ENCODE measurements around the gene LDLRAD2. TPM values are rescaled to one million over a fixed set of nuclear protein-coding genes. Genes with fewer than 3 reads are reported as not detected.
"Not testable (repeated sequence)": the region's sequence is repeated elsewhere in the genome, so short reads cannot be mapped to it uniquely, and the experiment has no call there.

Gene LDLRAD2
- total RNA-seq, 4 donors from 2014 or later: 0.48 TPM; not detected in 3

- no peaks in the 10 kb centered on the region for H3K9me3 ChIP-seq
- no peaks in the 10 kb centered on the region for H3K27me3 ChIP-seq
- no peak overlapping the region for H3K4me3 ChIP-seq
- TF ChIP-seq EP300 (IDR thresholded peaks at IDR 0.05; ENCODE audit: low read depth): no peak
- no peak for TF ChIP-seq POLR2AphosphoS5 (IDR thresholded peaks at IDR 0.05)
- TF ChIP-seq POLR2A (IDR thresholded peaks at IDR 0.05): no peak
- TF ChIP-seq CTCF (IDR thresholded peaks at IDR 0.05): no peak
- WGBS, 2 donors (ENCODE audit: low coverage in 1 of 2): 94% methylated on average over 18 of the region's 22 CpGs; no CpG with 5 or more reads in 1 of the 2 donors
- H3K27ac ChIP-seq: no peak overlapping the region
- H3K4me1 ChIP-seq: no peaks in the 10 kb centered on the region
- H3K36me3 ChIP-seq: peaks cover 0 to 36% (median 12%) of the 10 kb centered on the region in 4 donors
- intact Hi-C loops (cut with DNase I; ENCODE audit: low total_unique reads) (no loop called here), in situ Hi-C loops (cut with MboI; ENCODE audit: low pct_ligation_motif_present in 1 of 4, low pct_unique_long_range_greater_than_20kb in 1 of 4, low sequenced_read_pairs in 3 of 4) (no loop called here)
- no peak for DNase-seq
Measured at GRCh38 chr1:21823980-21824702, 12.1 kb downstream of the LDLRAD2 start.

- no peak overlapping the region for H3K27ac ChIP-seq
- WGBS, 2 donors (ENCODE audit: low coverage in 1 of 2): 75 to 97% methylated on average over 2 of the region's 2 CpGs
- no peak overlapping the region for H3K4me3 ChIP-seq
- peaks cover 0 to 37% (median 16%) of the 10 kb centered on the region in 4 donors for H3K36me3 ChIP-seq
- TF ChIP-seq EP300 (IDR thresholded peaks at IDR 0.05; ENCODE audit: low read depth) (no peak), POLR2A (IDR thresholded peaks at IDR 0.05) (no peak), POLR2AphosphoS5 (IDR thresholded peaks at IDR 0.05) (no peak), CTCF (IDR thresholded peaks at IDR 0.05) (no peak)
- in situ Hi-C loops (cut with MboI; ENCODE audit: low pct_ligation_motif_present in 1 of 4, low pct_unique_long_range_greater_than_20kb in 1 of 4, low sequenced_read_pairs in 3 of 4): no loop called here
- H3K27me3 ChIP-seq: no peaks in the 10 kb centered on the region
- no peaks in the 10 kb centered on the region for H3K4me1 ChIP-seq
- no peaks in the 10 kb centered on the region for H3K9me3 ChIP-seq
- DNase-seq: no peak
- intact Hi-C loops (cut with DNase I; ENCODE audit: low total_unique reads): no loop called here
Measured at GRCh38 chr1:21824926-21825325, 12.9 kb downstream of the LDLRAD2 start.

GRCh38 chr1:21825393-21825792, 13.3 kb downstream of the LDLRAD2 start:
- intact Hi-C loops (cut with DNase I; ENCODE audit: low total_unique reads): no loop called here
- TF ChIP-seq CTCF (IDR thresholded peaks at IDR 0.05): no peak
- no peak for TF ChIP-seq EP300 (IDR thresholded peaks at IDR 0.05; ENCODE audit: low read depth)
- no peak for TF ChIP-seq POLR2A (IDR thresholded peaks at IDR 0.05)
- no peak for TF ChIP-seq POLR2AphosphoS5 (IDR thresholded peaks at IDR 0.05)
- no peak overlapping the region for H3K27ac ChIP-seq
- DNase-seq: no peak
- H3K36me3 ChIP-seq: peaks cover 0 to 37% (median 18%) of the 10 kb centered on the region in 4 donors
- in situ Hi-C loops (cut with MboI; ENCODE audit: low pct_ligation_motif_present in 1 of 4, low pct_unique_long_range_greater_than_20kb in 1 of 4, low sequenced_read_pairs in 3 of 4): no loop called here
- H3K9me3 ChIP-seq: no peaks in the 10 kb centered on the region
- H3K4me3 ChIP-seq: no peak overlapping the region
- H3K4me1 ChIP-seq: no peaks in the 10 kb centered on the region
- 87 to 92% methylated on average over 4 to 7 of the region's 7 CpGs for WGBS, 2 donors (ENCODE audit: low coverage in 1 of 2)
- H3K27me3 ChIP-seq: no peaks in the 10 kb centered on the region

GRCh38 chr1:21826694-21827093, 14.6 kb downstream of the LDLRAD2 start:
- intact Hi-C loops (cut with DNase I; ENCODE audit: low total_unique reads); H3K27me3 ChIP-seq; H3K9me3 ChIP-seq; DNase-seq; in situ Hi-C loops (cut with MboI; ENCODE audit: low pct_ligation_motif_present in 1 of 4, low pct_unique_long_range_greater_than_20kb in 1 of 4, low sequenced_read_pairs in 3 of 4); H3K27ac ChIP-seq; H3K4me1 ChIP-seq; H3K4me3 ChIP-seq: not testable (repeated sequence)
- peaks cover 0 to 44% (median 18%) of the 10 kb centered on the region in 4 donors for H3K36me3 ChIP-seq
- 92 to 94% methylated on average over 2 to 10 of the region's 10 CpGs for WGBS, 2 donors (ENCODE audit: low coverage in 1 of 2)
